ENCODE data around the gene JMJD1C.
"Not testable (repeated sequence)": the region's sequence is repeated elsewhere in the genome, so short reads cannot be mapped to it uniquely, and the experiment has no call there.

The JMJD1C gene

DNA sequence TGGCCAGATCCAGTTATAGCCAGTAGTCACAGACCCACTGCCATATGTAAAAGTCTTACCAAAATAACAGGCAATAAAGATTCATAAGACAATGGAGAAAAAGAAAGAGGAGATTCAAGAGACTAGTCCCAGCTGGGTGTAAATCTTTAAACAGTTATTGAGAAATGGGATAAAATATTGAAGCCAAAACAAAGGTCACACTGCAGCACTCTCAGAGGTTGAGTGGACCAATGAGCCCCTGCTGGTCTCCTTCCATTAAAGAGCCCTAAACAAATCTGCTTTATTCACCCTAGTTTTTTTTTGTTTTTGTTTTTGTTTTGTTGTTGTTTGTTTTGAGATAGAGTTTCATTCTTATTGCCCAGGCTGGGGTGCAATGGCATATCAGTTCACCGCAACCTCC lies 98.8 kb downstream of the JMJD1C start:
- no peak for DNase-seq

GRCh38 chr10:63365976-63366765 lies 99.6 kb downstream of the JMJD1C start:
- TF ChIP-seq POLR2A (IDR thresholded peaks at IDR 0.05; ENCODE audit: low read length): no peak
- TF ChIP-seq GATA1 (IDR thresholded peaks at IDR 0.05; ENCODE audit: low read depth, low read length): no peak
- no peak for DNase-seq

More for the DNA sequence above, 98.8 kb downstream of the JMJD1C start:
- TF ChIP-seq POLR2A (IDR thresholded peaks at IDR 0.05; ENCODE audit: low read length) (no peak), GATA1 (IDR thresholded peaks at IDR 0.05; ENCODE audit: low read depth, low read length) (no peak)

DNA sequence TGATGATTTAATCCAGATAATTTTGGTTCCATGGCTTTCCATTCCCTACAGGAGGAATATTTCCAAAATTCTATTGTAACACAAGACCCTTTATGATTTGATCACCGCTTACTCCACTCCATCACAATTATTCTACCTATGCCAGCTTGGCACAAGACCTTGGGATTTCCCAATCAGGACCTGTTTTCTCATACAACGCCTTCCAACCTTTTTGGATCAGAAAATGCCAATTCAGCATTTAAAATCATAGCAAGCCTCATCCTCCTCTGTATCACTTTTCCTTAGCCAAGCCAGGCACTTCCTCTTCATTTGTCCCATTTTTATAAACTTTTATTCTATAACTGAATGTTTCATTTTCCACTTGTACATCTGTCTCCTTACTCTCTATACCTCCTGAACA lies 100.9 kb downstream of the JMJD1C start:
- TF ChIP-seq POLR2A (IDR thresholded peaks at IDR 0.05; ENCODE audit: low read length) (no peak), GATA1 (IDR thresholded peaks at IDR 0.05; ENCODE audit: low read depth, low read length) (no peak)
- DNase-seq: no peak

GRCh38 chr10:63363951-63364350 lies 101.8 kb downstream of the JMJD1C start:
- no peak for DNase-seq

GRCh38 chr10:63355682-63356081 lies 110.1 kb downstream of the JMJD1C start:
- TF ChIP-seq POLR2A (IDR thresholded peaks at IDR 0.05; ENCODE audit: low read length) (no peak), GATA1 (IDR thresholded peaks at IDR 0.05; ENCODE audit: low read depth, low read length) (no peak)
- DNase-seq: no peak

More at GRCh38 chr10:63363951-63364350, 101.8 kb downstream of the JMJD1C start:
- TF ChIP-seq POLR2A (IDR thresholded peaks at IDR 0.05; ENCODE audit: low read length): no peak
- no peak for TF ChIP-seq GATA1 (IDR thresholded peaks at IDR 0.05; ENCODE audit: low read depth, low read length)

DNA sequence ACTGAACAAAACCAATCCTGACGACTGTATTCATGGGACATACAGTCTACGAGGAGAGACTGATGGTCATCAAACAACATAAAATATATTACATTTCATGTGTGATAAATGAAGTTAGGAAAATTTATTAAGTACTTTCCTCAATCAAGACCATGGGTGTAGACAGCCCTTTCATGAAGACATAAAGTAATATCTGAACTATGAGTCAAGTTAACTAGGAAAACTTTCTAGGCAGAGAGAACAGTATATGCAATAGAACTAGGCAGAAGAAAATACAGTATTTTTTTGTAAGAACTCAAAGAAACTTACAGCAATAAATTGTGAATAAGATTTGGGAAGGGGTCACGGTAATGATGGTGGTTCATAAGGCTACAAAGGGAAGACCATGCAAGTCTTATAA lies 112.8 kb downstream of the JMJD1C start:
- no peak for DNase-seq
- TF ChIP-seq POLR2A (IDR thresholded peaks at IDR 0.05; ENCODE audit: low read length) (no peak), GATA1 (IDR thresholded peaks at IDR 0.05; ENCODE audit: low read depth, low read length) (no peak)

DNA sequence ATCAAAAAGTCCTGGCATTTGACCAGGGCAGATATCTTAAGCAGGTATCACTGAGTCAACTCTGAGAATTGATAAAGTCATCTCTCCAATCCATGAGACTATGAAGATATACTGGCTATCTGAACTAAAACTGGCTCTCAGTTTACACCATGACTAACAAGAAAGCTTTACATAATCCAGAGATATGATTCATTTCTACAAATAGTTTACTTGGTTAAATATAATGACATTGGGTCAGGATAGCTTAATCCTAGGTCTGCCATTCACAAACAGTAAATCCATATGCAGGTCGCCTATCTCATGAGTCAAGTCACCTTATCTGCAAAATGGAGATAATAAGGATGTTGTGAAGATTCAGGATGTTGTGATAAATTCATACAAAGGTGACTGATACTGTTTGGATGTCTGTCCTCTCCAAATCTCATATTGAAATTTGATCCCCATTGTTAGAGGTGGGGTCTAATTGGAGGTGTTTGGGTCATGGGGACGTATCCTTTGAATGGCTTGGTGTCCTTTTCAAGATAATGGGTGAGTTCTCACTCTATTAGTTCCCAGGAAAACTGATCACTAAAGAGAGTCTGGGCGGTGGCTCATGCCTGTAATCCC lies 117.4 kb downstream of the JMJD1C start:
- DNase-seq: no peak
- TF ChIP-seq POLR2A (IDR thresholded peaks at IDR 0.05; ENCODE audit: low read length): no peak
- no peak for TF ChIP-seq GATA1 (IDR thresholded peaks at IDR 0.05; ENCODE audit: low read depth, low read length)

DNA sequence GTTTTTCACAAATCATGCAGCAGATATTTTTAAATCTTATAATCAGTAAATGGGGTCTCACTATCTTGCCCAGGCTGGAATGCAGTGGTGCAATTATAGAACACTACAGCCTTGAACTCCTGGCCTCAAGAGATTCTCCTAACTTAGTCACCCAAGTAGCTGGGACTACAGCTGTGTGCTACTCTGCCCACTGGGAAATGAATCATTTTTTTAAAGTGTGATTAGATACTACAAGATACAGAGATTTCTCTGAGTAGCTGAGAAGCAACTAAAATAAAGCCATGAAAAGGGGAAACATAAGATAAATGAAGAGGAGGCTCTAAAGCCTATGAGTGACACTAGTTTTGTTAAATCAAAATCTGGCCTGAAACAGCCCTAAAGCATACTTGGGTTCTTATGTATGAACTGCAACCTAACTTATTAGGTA lies 119.7 kb downstream of the JMJD1C start:
- DNase-seq: no peak
- TF ChIP-seq GATA1 (IDR thresholded peaks at IDR 0.05; ENCODE audit: low read depth, low read length) (no peak), POLR2A (IDR thresholded peaks at IDR 0.05; ENCODE audit: low read length) (no peak)

GRCh38 chr10:63344269-63344668 lies 121.5 kb downstream of the JMJD1C start:
- no peak for TF ChIP-seq POLR2A (IDR thresholded peaks at IDR 0.05; ENCODE audit: low read length)
- TF ChIP-seq GATA1 (IDR thresholded peaks at IDR 0.05; ENCODE audit: low read depth, low read length): no peak
- DNase-seq: no peak

DNA sequence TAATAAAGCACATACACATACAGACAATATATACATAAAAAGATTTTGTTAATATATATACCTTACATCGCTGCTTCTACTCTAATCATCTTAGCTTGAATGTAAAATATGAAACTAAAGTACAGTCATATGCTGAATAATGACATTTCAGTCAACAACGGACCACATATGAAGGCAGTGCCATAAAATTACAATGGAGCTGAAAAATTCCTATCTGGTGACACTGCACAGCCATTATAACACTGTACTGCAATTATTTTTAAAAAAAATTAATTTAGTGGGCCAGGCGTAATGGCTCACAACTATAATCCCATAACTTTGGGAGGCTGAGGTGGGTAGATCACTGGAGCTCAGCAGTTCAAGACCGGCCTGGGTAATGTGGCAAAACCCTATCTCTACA lies 122.3 kb downstream of the JMJD1C start:
- DNase-seq: no peak
- no peak for TF ChIP-seq POLR2A (IDR thresholded peaks at IDR 0.05; ENCODE audit: low read length)

DNA sequence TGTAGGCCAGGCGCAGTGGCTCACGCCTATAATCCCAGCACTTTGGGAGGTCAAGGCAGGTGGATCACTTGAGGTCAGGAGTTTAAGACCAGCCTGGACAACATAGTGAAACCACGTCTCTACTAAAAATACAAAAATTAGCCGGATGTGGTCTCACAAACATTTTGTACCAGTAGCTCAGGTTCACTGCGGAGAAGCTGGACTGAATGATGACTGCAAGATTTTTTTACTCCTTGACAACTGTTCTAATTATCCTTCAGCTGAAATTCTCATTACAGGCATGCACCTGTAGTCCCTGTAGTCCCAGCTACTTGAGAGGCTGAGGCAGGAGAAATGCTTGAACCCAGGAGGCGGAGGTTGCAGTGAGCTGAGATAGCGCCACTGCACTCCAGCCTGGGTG lies 126.1 kb downstream of the JMJD1C start:
- not testable (repeated sequence) for DNase-seq

GRCh38 chr10:63337455-63338251 lies 128.1 kb downstream of the JMJD1C start:
- TF ChIP-seq POLR2A (IDR thresholded peaks at IDR 0.05; ENCODE audit: low read length): no peak
- no peak for DNase-seq

- TF ChIP-seq GATA1 (IDR thresholded peaks at IDR 0.05; ENCODE audit: low read depth, low read length) (no peak), POLR2A (IDR thresholded peaks at IDR 0.05; ENCODE audit: low read length) (no peak)
- DNase-seq: no peak
Measured at GRCh38 chr10:63331586-63331985, 134.2 kb downstream of the JMJD1C start.

GRCh38 chr10:63324495-63324854 lies 141.3 kb downstream of the JMJD1C start:
- no peak for TF ChIP-seq GATA1 (IDR thresholded peaks at IDR 0.05; ENCODE audit: low read depth, low read length)
- TF ChIP-seq POLR2A (IDR thresholded peaks at IDR 0.05; ENCODE audit: low read length): no peak

More at GRCh38 chr10:63324495-63324854, 141.3 kb downstream of the JMJD1C start:
- DNase-seq: peak; percentile 55 to 77
